ENCODE measurements around the gene HAL.

GRCh38 chr12:95995238-95996031, 709 bp downstream of the HAL start:
- TF ChIP-seq, protein P1, sequence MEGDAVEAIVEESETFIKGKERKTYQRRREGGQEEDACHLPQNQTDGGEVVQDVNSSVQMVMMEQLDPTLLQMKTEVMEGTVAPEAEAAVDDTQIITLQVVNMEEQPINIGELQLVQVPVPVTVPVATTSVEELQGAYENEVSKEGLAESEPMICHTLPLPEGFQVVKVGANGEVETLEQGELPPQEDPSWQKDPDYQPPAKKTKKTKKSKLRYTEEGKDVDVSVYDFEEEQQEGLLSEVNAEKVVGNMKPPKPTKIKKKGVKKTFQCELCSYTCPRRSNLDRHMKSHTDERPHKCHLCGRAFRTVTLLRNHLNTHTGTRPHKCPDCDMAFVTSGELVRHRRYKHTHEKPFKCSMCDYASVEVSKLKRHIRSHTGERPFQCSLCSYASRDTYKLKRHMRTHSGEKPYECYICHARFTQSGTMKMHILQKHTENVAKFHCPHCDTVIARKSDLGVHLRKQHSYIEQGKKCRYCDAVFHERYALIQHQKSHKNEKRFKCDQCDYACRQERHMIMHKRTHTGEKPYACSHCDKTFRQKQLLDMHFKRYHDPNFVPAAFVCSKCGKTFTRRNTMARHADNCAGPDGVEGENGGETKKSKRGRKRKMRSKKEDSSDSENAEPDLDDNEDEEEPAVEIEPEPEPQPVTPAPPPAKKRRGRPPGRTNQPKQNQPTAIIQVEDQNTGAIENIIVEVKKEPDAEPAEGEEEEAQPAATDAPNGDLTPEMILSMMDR (IDR thresholded peaks at IDR 0.05) = no peak
- TF ChIP-seq FOXJ3 (CRISPR knock-in tag; IDR thresholded peaks at IDR 0.05; ENCODE audit: borderline replicate concordance) (no peak), TEAD4 (CRISPR knock-in tag; IDR thresholded peaks at IDR 0.05) (no peak), SP1 (CRISPR knock-in tag; conservative IDR thresholded peaks at IDR 0.05) (no peak), ZNF138 (CRISPR knock-in tag; conservative IDR thresholded peaks at IDR 0.05) (no peak)
- TF ChIP-seq, protein P2, sequence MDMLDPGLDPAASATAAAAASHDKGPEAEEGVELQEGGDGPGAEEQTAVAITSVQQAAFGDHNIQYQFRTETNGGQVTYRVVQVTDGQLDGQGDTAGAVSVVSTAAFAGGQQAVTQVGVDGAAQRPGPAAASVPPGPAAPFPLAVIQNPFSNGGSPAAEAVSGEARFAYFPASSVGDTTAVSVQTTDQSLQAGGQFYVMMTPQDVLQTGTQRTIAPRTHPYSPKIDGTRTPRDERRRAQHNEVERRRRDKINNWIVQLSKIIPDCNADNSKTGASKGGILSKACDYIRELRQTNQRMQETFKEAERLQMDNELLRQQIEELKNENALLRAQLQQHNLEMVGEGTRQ (CRISPR knock-in tag; IDR thresholded peaks at IDR 0.05) = no peak
- TF ChIP-seq, protein P3, sequence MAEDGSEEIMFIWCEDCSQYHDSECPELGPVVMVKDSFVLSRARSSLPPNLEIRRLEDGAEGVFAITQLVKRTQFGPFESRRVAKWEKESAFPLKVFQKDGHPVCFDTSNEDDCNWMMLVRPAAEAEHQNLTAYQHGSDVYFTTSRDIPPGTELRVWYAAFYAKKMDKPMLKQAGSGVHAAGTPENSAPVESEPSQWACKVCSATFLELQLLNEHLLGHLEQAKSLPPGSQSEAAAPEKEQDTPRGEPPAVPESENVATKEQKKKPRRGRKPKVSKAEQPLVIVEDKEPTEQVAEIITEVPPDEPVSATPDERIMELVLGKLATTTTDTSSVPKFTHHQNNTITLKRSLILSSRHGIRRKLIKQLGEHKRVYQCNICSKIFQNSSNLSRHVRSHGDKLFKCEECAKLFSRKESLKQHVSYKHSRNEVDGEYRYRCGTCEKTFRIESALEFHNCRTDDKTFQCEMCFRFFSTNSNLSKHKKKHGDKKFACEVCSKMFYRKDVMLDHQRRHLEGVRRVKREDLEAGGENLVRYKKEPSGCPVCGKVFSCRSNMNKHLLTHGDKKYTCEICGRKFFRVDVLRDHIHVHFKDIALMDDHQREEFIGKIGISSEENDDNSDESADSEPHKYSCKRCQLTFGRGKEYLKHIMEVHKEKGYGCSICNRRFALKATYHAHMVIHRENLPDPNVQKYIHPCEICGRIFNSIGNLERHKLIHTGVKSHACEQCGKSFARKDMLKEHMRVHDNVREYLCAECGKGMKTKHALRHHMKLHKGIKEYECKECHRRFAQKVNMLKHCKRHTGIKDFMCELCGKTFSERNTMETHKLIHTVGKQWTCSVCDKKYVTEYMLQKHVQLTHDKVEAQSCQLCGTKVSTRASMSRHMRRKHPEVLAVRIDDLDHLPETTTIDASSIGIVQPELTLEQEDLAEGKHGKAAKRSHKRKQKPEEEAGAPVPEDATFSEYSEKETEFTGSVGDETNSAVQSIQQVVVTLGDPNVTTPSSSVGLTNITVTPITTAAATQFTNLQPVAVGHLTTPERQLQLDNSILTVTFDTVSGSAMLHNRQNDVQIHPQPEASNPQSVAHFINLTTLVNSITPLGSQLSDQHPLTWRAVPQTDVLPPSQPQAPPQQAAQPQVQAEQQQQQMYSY (CRISPR knock-in tag; IDR thresholded peaks at IDR 0.05) = no peak
- TF ChIP-seq, protein P4, sequence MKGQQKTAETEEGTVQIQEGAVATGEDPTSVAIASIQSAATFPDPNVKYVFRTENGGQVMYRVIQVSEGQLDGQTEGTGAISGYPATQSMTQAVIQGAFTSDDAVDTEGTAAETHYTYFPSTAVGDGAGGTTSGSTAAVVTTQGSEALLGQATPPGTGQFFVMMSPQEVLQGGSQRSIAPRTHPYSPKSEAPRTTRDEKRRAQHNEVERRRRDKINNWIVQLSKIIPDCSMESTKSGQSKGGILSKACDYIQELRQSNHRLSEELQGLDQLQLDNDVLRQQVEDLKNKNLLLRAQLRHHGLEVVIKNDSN (CRISPR knock-in tag; IDR thresholded peaks at IDR 0.05) = no peak

Data from WTC11 (cell line).